ENCODE measurements around the gene HIPK2. TPM values are rescaled to one million over a fixed set of nuclear protein-coding genes. Genes with fewer than 3 reads are reported as not detected.
"Not testable (repeated sequence)": the region's sequence is repeated elsewhere in the genome, so short reads cannot be mapped to it uniquely, and the experiment has no call there.

HIPK2 gene
- total RNA-seq, 2 donors from 2014 or later: 95.1 to 125 TPM

GRCh38 chr7:139671967-139672366, 105.8 kb downstream of the HIPK2 start:
- WGBS, 2 experiments (ENCODE audit: insufficient coverage in 1 of 2, insufficient read length in 1 of 2): 100% methylated on average over 1 of the region's 3 CpGs; no CpG with 5 or more reads in 1 of the 2 experiments
- peaks cover 14% of the 10 kb centered on the region for H3K4me1 Mint-ChIP-seq
- peaks cover 12% of the 10 kb centered on the region for H3K36me3 Mint-ChIP-seq (ENCODE audit: low read depth)
- no peaks in the 10 kb centered on the region for H3K9me3 Mint-ChIP-seq
- H3K4me3 ChIP-seq (ENCODE audit: low read length): no peak overlapping the region
- peaks cover 24% of the 10 kb centered on the region for H3K36me3 ChIP-seq (ENCODE audit: control insufficient read depth, insufficient read depth, low read length)
- H3K4me3 Mint-ChIP-seq: no peak overlapping the region
- H3K9me3 ChIP-seq (ENCODE audit: control insufficient read depth, low read length): no peaks in the 10 kb centered on the region
- no peak for DNase-seq
- peaks cover 4% of the 10 kb centered on the region for H3K4me1 ChIP-seq (ENCODE audit: control insufficient read depth, insufficient read depth, low read length)
- no peak overlapping the region for H3K27ac ChIP-seq (ENCODE audit: low read depth, low read length)
- H3K27me3 Mint-ChIP-seq (ENCODE audit: insufficient read depth): no peaks in the 10 kb centered on the region
- no peaks in the 10 kb centered on the region for H3K27me3 ChIP-seq (ENCODE audit: control insufficient read depth, insufficient read depth, low read length, poor library complexity, severe bottlenecking)
- no peak overlapping the region for H3K27ac Mint-ChIP-seq
- no peak for TF ChIP-seq CTCF (conservative IDR thresholded peaks at IDR 0.05)
- H3K9ac ChIP-seq (ENCODE audit: extremely low read depth, low read length, poor library complexity, severe bottlenecking): no peak overlapping the region

- Mint-ChIP-seq H3K36me3 (ENCODE audit: low read depth) (peaks cover 12% of the 10 kb centered on the region), H3K4me1 (peaks cover 14% of the 10 kb centered on the region)
- H3K9me3 ChIP-seq (ENCODE audit: control insufficient read depth, low read length); H3K9ac ChIP-seq (ENCODE audit: extremely low read depth, low read length, poor library complexity, severe bottlenecking); H3K27me3 Mint-ChIP-seq (ENCODE audit: insufficient read depth); H3K4me1 ChIP-seq (ENCODE audit: control insufficient read depth, insufficient read depth, low read length); DNase-seq; H3K27ac ChIP-seq (ENCODE audit: low read depth, low read length); H3K9me3 Mint-ChIP-seq; H3K4me3 Mint-ChIP-seq; H3K27ac Mint-ChIP-seq; H3K4me3 ChIP-seq (ENCODE audit: low read length); H3K27me3 ChIP-seq (ENCODE audit: control insufficient read depth, insufficient read depth, low read length, poor library complexity, severe bottlenecking): not testable (repeated sequence)
- H3K36me3 ChIP-seq (ENCODE audit: control insufficient read depth, insufficient read depth, low read length): peaks cover 24% of the 10 kb centered on the region
- WGBS, 2 experiments (ENCODE audit: insufficient coverage in 1 of 2, insufficient read length in 1 of 2): 94 to 95% methylated on average over 6 to 7 of the region's 7 CpGs
These were observed 107.1 kb downstream of the HIPK2 start for GRCh38 chr7:139670662-139671061.

- no peak for TF ChIP-seq CTCF (conservative IDR thresholded peaks at IDR 0.05)
- Histone ChIP-seq H3K9me3 (ENCODE audit: control insufficient read depth, low read length) (no peaks in the 10 kb centered on the region), H3K27me3 (ENCODE audit: control insufficient read depth, insufficient read depth, low read length, poor library complexity, severe bottlenecking) (no peaks in the 10 kb centered on the region), H3K4me3 (ENCODE audit: low read length) (no peak overlapping the region), H3K36me3 (ENCODE audit: control insufficient read depth, insufficient read depth, low read length) (peaks cover 11% of the 10 kb centered on the region), H3K4me1 (ENCODE audit: control insufficient read depth, insufficient read depth, low read length) (peaks cover 4% of the 10 kb centered on the region), H3K9ac (ENCODE audit: extremely low read depth, low read length, poor library complexity, severe bottlenecking) (no peak overlapping the region), H3K27ac (ENCODE audit: low read depth, low read length) (no peak overlapping the region)
- WGBS, 2 experiments (ENCODE audit: insufficient coverage in 1 of 2, insufficient read length in 1 of 2): 95 to 96% methylated on average over 7 to 10 of the region's 11 CpGs
- no peak for DNase-seq
- Mint-ChIP-seq H3K4me1 (peaks cover 12% of the 10 kb centered on the region), H3K9me3 (no peaks in the 10 kb centered on the region), H3K4me3 (no peak overlapping the region), H3K27me3 (ENCODE audit: insufficient read depth) (no peaks in the 10 kb centered on the region), H3K27ac (no peak overlapping the region), H3K36me3 (ENCODE audit: low read depth) (peaks cover 12% of the 10 kb centered on the region)
These were observed 108.4 kb downstream of the HIPK2 start for GRCh38 chr7:139669106-139670061.
